ENCODE measurements around the gene FAM107B.

The FAM107B gene

GRCh38 chr10:14669576-14669975 is 105.1 kb downstream of the FAM107B start:
- TF ChIP-seq REST (IDR thresholded peaks at IDR 0.05; ENCODE audit: insufficient read depth in 1 of 2, low read depth in 2 of 2, low read length in 2 of 2) (no peak), POLR2AphosphoS5 (IDR thresholded peaks at IDR 0.05; ENCODE audit: low read depth, low read length) (no peak)

GRCh38 chr10:14667781-14668180 is 106.9 kb downstream of the FAM107B start:
- no peak for TF ChIP-seq REST (IDR thresholded peaks at IDR 0.05; ENCODE audit: insufficient read depth in 1 of 2, low read depth in 2 of 2, low read length in 2 of 2)
- TF ChIP-seq POLR2AphosphoS5 (IDR thresholded peaks at IDR 0.05; ENCODE audit: low read depth, low read length): no peak
- no peak for TF ChIP-seq TAF1 (IDR thresholded peaks at IDR 0.05; ENCODE audit: borderline replicate concordance, insufficient read depth, low read length)
- TF ChIP-seq SIN3A (IDR thresholded peaks at IDR 0.05; ENCODE audit: borderline replicate concordance, insufficient read depth, low read length): no peak

- no peak for TF ChIP-seq TAF1 (IDR thresholded peaks at IDR 0.05; ENCODE audit: borderline replicate concordance, insufficient read depth, low read length)
- TF ChIP-seq REST (IDR thresholded peaks at IDR 0.05; ENCODE audit: insufficient read depth in 1 of 2, low read depth in 2 of 2, low read length in 2 of 2): no peak
- no peak for TF ChIP-seq FOXP2 (optimal IDR thresholded peaks at IDR 0.05; ENCODE audit: borderline replicate concordance, extremely low read depth, extremely low read length, insufficient read depth)
- no peak for TF ChIP-seq POLR2AphosphoS5 (IDR thresholded peaks at IDR 0.05; ENCODE audit: low read depth, low read length)
- no peak for TF ChIP-seq SIN3A (IDR thresholded peaks at IDR 0.05; ENCODE audit: borderline replicate concordance, insufficient read depth, low read length)
Observed at GRCh38 chr10:14667280-14667679, 107.4 kb downstream of the FAM107B start.

GRCh38 chr10:14665865-14666857 is 108.5 kb downstream of the FAM107B start:
- TF ChIP-seq TAF1 (IDR thresholded peaks at IDR 0.05; ENCODE audit: borderline replicate concordance, insufficient read depth, low read length) (no peak), REST (IDR thresholded peaks at IDR 0.05; ENCODE audit: insufficient read depth in 1 of 2, low read depth in 2 of 2, low read length in 2 of 2) (peak in 1 of 2 experiments; percentile 83; a peak in 2 of 4 replicates)

- TF ChIP-seq TAF1 (IDR thresholded peaks at IDR 0.05; ENCODE audit: borderline replicate concordance, insufficient read depth, low read length) (no peak), FOXP2 (optimal IDR thresholded peaks at IDR 0.05; ENCODE audit: borderline replicate concordance, extremely low read depth, extremely low read length, insufficient read depth) (no peak), REST (IDR thresholded peaks at IDR 0.05; ENCODE audit: insufficient read depth in 1 of 2, low read depth in 2 of 2, low read length in 2 of 2) (no peak), POLR2AphosphoS5 (IDR thresholded peaks at IDR 0.05; ENCODE audit: low read depth, low read length) (no peak), SIN3A (IDR thresholded peaks at IDR 0.05; ENCODE audit: borderline replicate concordance, insufficient read depth, low read length) (no peak)
Observed at GRCh38 chr10:14665304-14665703, 109.4 kb downstream of the FAM107B start.

Measured in PFSK-1 (cell line).